Mesendoderm (in vitro differentiated cells): ENCODE measurements around the gene SMIM1.

Source experiments
- DNase-seq: peaks from one replicate; pipeline ENCODE4 v3.0.0; 2013
- H2AK5ac ChIP-seq: 2 replicates; pipeline ENCODE4 v1.6.1; 2013; ENCODE audit warnings: low read length, inconsistent platforms
- H2BK120ac ChIP-seq: 2 replicates; pipeline ENCODE4 v1.6.1; 2013; ENCODE audit warnings: low read depth, mild to moderate bottlenecking, low read length, moderate library complexity, mixed read lengths
- H2BK15ac ChIP-seq: replicated peaks from 2 replicates; pipeline ENCODE4 v1.6.1; 2013; ENCODE audit warnings: low read depth, mild to moderate bottlenecking, moderate library complexity
- H2BK5ac ChIP-seq: 2 replicates; pipeline ENCODE4 v1.6.1; 2013; ENCODE audit warnings: low read length, inconsistent platforms
- H3K18ac ChIP-seq: 2 replicates; pipeline ENCODE4 v1.6.1; 2013; ENCODE audit warnings: mild to moderate bottlenecking, low read length, mixed read lengths
- H3K23ac ChIP-seq: one replicate; pipeline ENCODE4 v1.6.1; 2013; ENCODE audit warnings: low read length
- H3K27ac ChIP-seq: 2 replicates; pipeline ENCODE4 v1.5.1; 2013; ENCODE audit warnings: low read depth, mild to moderate bottlenecking, inconsistent platforms, low read length, moderate library complexity
- H3K27me3 ChIP-seq: 2 replicates; pipeline ENCODE4 v1.6.1; 2013; ENCODE audit warnings: low read length, control low read depth, mild to moderate bottlenecking, inconsistent platforms; ENCODE audit not compliant: insufficient read depth, poor library complexity
- H3K36me3 ChIP-seq: 2 replicates; pipeline ENCODE4 v1.6.1; 2013; ENCODE audit warnings: low read length, inconsistent platforms; ENCODE audit not compliant: control insufficient read depth, insufficient read depth
- H3K4ac ChIP-seq: one replicate; pipeline ENCODE4 v1.6.1; 2013; ENCODE audit warnings: low read depth, mild to moderate bottlenecking, low read length, moderate library complexity
- H3K4me1 ChIP-seq: 2 replicates; pipeline ENCODE4 v1.6.1; 2013; ENCODE audit warnings: low read depth, low read length, inconsistent platforms; ENCODE audit not compliant: control insufficient read depth
- H3K4me2 ChIP-seq: 2 replicates; pipeline ENCODE4 v1.6.1; 2013; ENCODE audit warnings: low read length
- H3K4me3 ChIP-seq: 2 replicates; pipeline ENCODE4 v1.5.1; 2013; ENCODE audit warnings: mild to moderate bottlenecking, low read length
- H3K56ac ChIP-seq: one replicate; pipeline ENCODE4 v1.6.1; 2013; ENCODE audit warnings: low read length
- H3K79me1 ChIP-seq: 2 replicates; pipeline ENCODE4 v1.6.1; 2013; ENCODE audit warnings: low read length, inconsistent platforms
- H3K79me2 ChIP-seq: 2 replicates; pipeline ENCODE4 v1.6.1; 2013; ENCODE audit warnings: mild to moderate bottlenecking, low read length; ENCODE audit not compliant: control insufficient read depth, insufficient read depth
- H3K9ac ChIP-seq: 2 replicates; pipeline ENCODE4 v1.6.1; 2013; ENCODE audit warnings: low read length, inconsistent platforms
- H4K5ac ChIP-seq: one replicate; pipeline ENCODE4 v1.6.1; 2013; ENCODE audit warnings: low read length
- H4K8ac ChIP-seq: one replicate; pipeline ENCODE4 v1.6.1; 2013; ENCODE audit warnings: low read depth, mild to moderate bottlenecking, control low read depth, low read length, moderate library complexity
- WGBS: extraction: QIAGEN DNeasy Blood & Tissue Kit; methylation state at CpG from one replicate; pipeline ENCODE4 v1.1.7; 2013; ENCODE audit warnings: low lambda C conversion rate, missing lambda C conversion rate; ENCODE audit not compliant: insufficient coverage; ENCODE audit errors: extremely low coverage; 5-methylcytosine and 5-hydroxymethylcytosine counted together

SMIM1 gene

GRCh38 chr1:3762151-3762872 is 10.2 kb upstream of the SMIM1 start:
- Histone ChIP-seq H3K4ac (no peak overlapping the region), H3K79me2 (no peaks in the 10 kb centered on the region), H3K18ac (no peak overlapping the region), H2BK15ac (no peak overlapping the region), H4K8ac (no peak overlapping the region), H4K5ac (no peak overlapping the region), H3K56ac (no peak overlapping the region), H3K27me3 (no peaks in the 10 kb centered on the region), H2BK120ac (no peak overlapping the region), H2AK5ac (no peak overlapping the region), H3K4me1 (no peaks in the 10 kb centered on the region), H3K36me3 (no peaks in the 10 kb centered on the region), H3K79me1 (no peaks in the 10 kb centered on the region), H3K23ac (no peak overlapping the region), H3K27ac (no peak overlapping the region), H3K9ac (no peak overlapping the region), H2BK5ac (no peak overlapping the region), H3K4me3 (no peak overlapping the region), H3K4me2 (no peak overlapping the region)
- DNase-seq, result no peak
- no CpG with 5 or more reads among the region's 15 CpGs for WGBS

GRCh38 chr1:3762873-3763228 is 9.7 kb upstream of the SMIM1 start:
- Histone ChIP-seq H3K4me3 (no peak overlapping the region), H2BK5ac (no peak overlapping the region), H2BK15ac (no peak overlapping the region), H3K36me3 (no peaks in the 10 kb centered on the region), H3K9ac (no peak overlapping the region), H3K27me3 (no peaks in the 10 kb centered on the region), H2AK5ac (no peak overlapping the region), H4K5ac (no peak overlapping the region), H2BK120ac (no peak overlapping the region), H3K23ac (no peak overlapping the region), H3K18ac (no peak overlapping the region), H3K4me1 (no peaks in the 10 kb centered on the region), H3K4me2 (no peak overlapping the region), H3K4ac (no peak overlapping the region), H3K56ac (no peak overlapping the region), H3K79me1 (no peaks in the 10 kb centered on the region), H3K27ac (no peak overlapping the region), H3K79me2 (no peaks in the 10 kb centered on the region), H4K8ac (no peak overlapping the region)
- no CpG with 5 or more reads among the region's 12 CpGs for WGBS
- DNase-seq, result no peak

- no peak overlapping the region for H3K56ac ChIP-seq
- H3K4me1 ChIP-seq, result no peaks in the 10 kb centered on the region
- H3K18ac ChIP-seq, result no peak overlapping the region
- no peak overlapping the region for H2AK5ac ChIP-seq
- no peak overlapping the region for H2BK15ac ChIP-seq
- H4K8ac ChIP-seq, result no peak overlapping the region
- no peak overlapping the region for H4K5ac ChIP-seq
- no peak overlapping the region for H2BK5ac ChIP-seq
- no peaks in the 10 kb centered on the region for H3K79me2 ChIP-seq
- DNase-seq, result no peak
- H3K27me3 ChIP-seq, result no peaks in the 10 kb centered on the region
- H2BK120ac ChIP-seq, result no peak overlapping the region
- no peak overlapping the region for H3K9ac ChIP-seq
- H3K4me3 ChIP-seq, result no peak overlapping the region
- no peaks in the 10 kb centered on the region for H3K36me3 ChIP-seq
- no peak overlapping the region for H3K27ac ChIP-seq
- no peak overlapping the region for H3K23ac ChIP-seq
- no peak overlapping the region for H3K4ac ChIP-seq
- no peaks in the 10 kb centered on the region for H3K79me1 ChIP-seq
- WGBS, result no CpG with 5 or more reads among the region's 31 CpGs
- no peak overlapping the region for H3K4me2 ChIP-seq
These were observed 9.0 kb upstream of the SMIM1 start for GRCh38 chr1:3763351-3764125.

GRCh38 chr1:3767328-3767925 is 5.1 kb upstream of the SMIM1 start:
- H3K79me1 ChIP-seq, result no peaks in the 10 kb centered on the region
- no peak overlapping the region for H4K8ac ChIP-seq
- no peak overlapping the region for H2AK5ac ChIP-seq
- no peak overlapping the region for H3K18ac ChIP-seq
- H3K56ac ChIP-seq, result no peak overlapping the region
- H3K36me3 ChIP-seq, result no peaks in the 10 kb centered on the region
- H3K4ac ChIP-seq, result no peak overlapping the region
- H3K4me2 ChIP-seq, result no peak overlapping the region
- no peak overlapping the region for H3K23ac ChIP-seq
- H3K4me3 ChIP-seq, result no peak overlapping the region
- H2BK120ac ChIP-seq, result no peak overlapping the region
- no peaks in the 10 kb centered on the region for H3K79me2 ChIP-seq
- H3K9ac ChIP-seq, result no peak overlapping the region
- no CpG with 5 or more reads among the region's 17 CpGs for WGBS
- no peak for DNase-seq
- H2BK15ac ChIP-seq, result no peak overlapping the region
- no peaks in the 10 kb centered on the region for H3K4me1 ChIP-seq
- no peak overlapping the region for H4K5ac ChIP-seq
- H3K27me3 ChIP-seq, result no peaks in the 10 kb centered on the region
- H3K27ac ChIP-seq, result no peak overlapping the region
- H2BK5ac ChIP-seq, result no peak overlapping the region

GRCh38 chr1:3768811-3769390 is 3.6 kb upstream of the SMIM1 start:
- H3K79me2 ChIP-seq, result no peaks in the 10 kb centered on the region
- H3K56ac ChIP-seq, result no peak overlapping the region
- no peak overlapping the region for H4K5ac ChIP-seq
- H2AK5ac ChIP-seq, result no peak overlapping the region
- H3K4me2 ChIP-seq, result no peak overlapping the region
- H3K18ac ChIP-seq, result no peak overlapping the region
- H3K23ac ChIP-seq, result no peak overlapping the region
- H3K4me3 ChIP-seq, result no peak overlapping the region
- no peak for DNase-seq
- H3K27ac ChIP-seq, result no peak overlapping the region
- no peaks in the 10 kb centered on the region for H3K27me3 ChIP-seq
- no peak overlapping the region for H2BK5ac ChIP-seq
- H2BK15ac ChIP-seq, result no peak overlapping the region
- no peaks in the 10 kb centered on the region for H3K4me1 ChIP-seq
- H3K36me3 ChIP-seq, result no peaks in the 10 kb centered on the region
- H4K8ac ChIP-seq, result no peak overlapping the region
- no peak overlapping the region for H3K9ac ChIP-seq
- WGBS, result no CpG with 5 or more reads among the region's 22 CpGs
- no peak overlapping the region for H2BK120ac ChIP-seq
- no peak overlapping the region for H3K4ac ChIP-seq
- no peaks in the 10 kb centered on the region for H3K79me1 ChIP-seq
